Keratinocyte (primary cell): ENCODE data around the gene NUP133. TPM values are rescaled to one million over a fixed set of nuclear protein-coding genes. Genes with fewer than 3 reads are reported as not detected.

ENCODE experiments used
- DNase-seq: peaks from one replicate; pipeline ENCODE4 v3.0.0-alpha.2; 2011; ENCODE audit warnings: low read depth, missing footprints, low spot score
- FAIRE-seq: peaks from 2 replicates; lab custom pipeline; 2011; peaks lifted over from hg19 to GRCh38; lab: Jason Lieb, UNC
- H2AFZ ChIP-seq: 2 replicates; pipeline ENCODE4 v1.6.0; 2012; ENCODE audit warnings: low read length, control low read depth, inconsistent platforms; ENCODE audit not compliant: control insufficient read depth
- H3K27ac ChIP-seq: 2 replicates; pipeline ENCODE4 v1.5.1; 2011; ENCODE audit warnings: low read length; ENCODE audit not compliant: control insufficient read depth, insufficient read depth
- H3K27me3 ChIP-seq: 3 replicates; pipeline ENCODE4 v1.6.0; 2011; ENCODE audit warnings: low read length; ENCODE audit not compliant: control insufficient read depth, insufficient read depth; ENCODE audit errors: extremely low read depth
- H3K36me3 ChIP-seq, 2 experiments: 2 replicates in 1 of 2; 3 replicates in 1 of 2; pipeline ENCODE4 v1.5.1; 2011; ENCODE audit warnings: low read length in 2 of 2, mild to moderate bottlenecking in 1 of 2; ENCODE audit not compliant: control insufficient read depth in 2 of 2, insufficient read depth in 2 of 2; ENCODE audit errors: extremely low read depth in 1 of 2
- H3K4me1 ChIP-seq: 3 replicates; pipeline ENCODE4 v1.5.1; 2011; ENCODE audit warnings: low read length; ENCODE audit not compliant: control insufficient read depth, insufficient read depth; ENCODE audit errors: extremely low read depth
- H3K4me2 ChIP-seq: 3 replicates; pipeline ENCODE4 v1.6.0; 2011; ENCODE audit warnings: low read depth, low read length; ENCODE audit not compliant: control insufficient read depth, insufficient read depth; ENCODE audit errors: extremely low read depth
- H3K4me3 ChIP-seq, 3 experiments: fragments of 200-600 bp in 1 of 3; sonication (generic) in 1 of 3; 2 replicates in 2 of 3; 3 replicates in 1 of 3; pipeline ENCODE4 v1.5.1; 2011 to 2016; ENCODE audit warnings: low read length in 3 of 3, mild to moderate bottlenecking in 3 of 3, control low read depth in 2 of 3, inconsistent platforms in 1 of 3, low read depth in 1 of 3, mixed read lengths in 1 of 3, mixed run types in 1 of 3, moderate library complexity in 1 of 3; ENCODE audit not compliant: control insufficient read depth in 2 of 3, insufficient read depth in 2 of 3; ENCODE audit errors: extremely low read depth in 1 of 3
- H3K79me2 ChIP-seq: 2 replicates; pipeline ENCODE4 v1.6.0; 2012; ENCODE audit warnings: low read length; ENCODE audit not compliant: control insufficient read depth, insufficient read depth
- H3K9ac ChIP-seq: 3 replicates; pipeline ENCODE4 v1.6.0; 2011; ENCODE audit warnings: low read length; ENCODE audit not compliant: control insufficient read depth, insufficient read depth; ENCODE audit errors: extremely low read depth
- H3K9me1 ChIP-seq: 3 replicates; pipeline ENCODE4 v1.6.0; 2011; ENCODE audit warnings: low read length; ENCODE audit not compliant: control insufficient read depth, insufficient read depth; ENCODE audit errors: extremely low read depth
- H3K9me3 ChIP-seq: 2 replicates; pipeline ENCODE4 v1.5.1; 2012; ENCODE audit warnings: low read depth, low read length; ENCODE audit not compliant: control insufficient read depth
- H4K20me1 ChIP-seq: 3 replicates; pipeline ENCODE4 v1.6.0; 2011; ENCODE audit warnings: low read length; ENCODE audit not compliant: control insufficient read depth, insufficient read depth; ENCODE audit errors: extremely low read depth
- CTCF ChIP-seq, 3 experiments: IDR thresholded peaks in 1 of 3; conservative IDR thresholded peaks in 1 of 3; optimal IDR thresholded peaks in 1 of 3; 2 replicates in 2 of 3; 3 replicates in 1 of 3; pipeline versions ENCODE3 to v1.5.1; 2011; ENCODE audit warnings: low read length in 3 of 3, mild to moderate bottlenecking in 3 of 3, moderate library complexity in 2 of 3, control low read depth in 1 of 3, inconsistent platforms in 1 of 3; ENCODE audit not compliant: insufficient read depth in 2 of 3; ENCODE audit errors: extremely low read depth in 1 of 3
- EZH2 ChIP-seq: IDR thresholded peaks from one replicate; pipeline ENCODE4 v1.6.1; 2012; ENCODE audit warnings: inconsistent platforms, mild to moderate bottlenecking, low read length, moderate library complexity
- dilution Hi-C: fragments of 300-500 bp; cut with MboI; formaldehyde crosslinking; loops from one replicate; pipeline ENCODE4 v1.7.0; 2020; ENCODE audit warnings: low sequenced_read_pairs; ENCODE audit not compliant: extremely low pct_ligation_motif_present
- polyA plus RNA-seq, 5 experiments: library from polyadenylated mRNA; depleted of rRNA in 3 of 5; stranded (reverse) in 3 of 5; stranded (forward) in 1 of 5; unstranded in 1 of 5; fragments of >200 nt; gene quantifications; 1 replicate in 1 of 5; 2 replicates in 3 of 5; 3 replicates in 1 of 5; pipeline versions ENCODE4 v1.2.1 to v1.2.3, GENCODE V29; 2011 to 2012; ENCODE audit warnings: missing spikeins in 2 of 5, low read depth in 1 of 5, low replicate concordance in 1 of 5

NUP133 gene
- polyA plus RNA-seq, 1 donor (not counting 4 experiments of a cell fraction or from before 2014, with no cell fraction given): 25.2 TPM

- dilution Hi-C loops: no loop called here
Observed at GRCh38 chr1:229437443-229437842, 70.7 kb downstream of the NUP133 start.

GRCh38 chr1:229436201-229436600, 71.9 kb downstream of the NUP133 start:
- Histone ChIP-seq H3K9me1 (no peaks in the 10 kb centered on the region), H4K20me1 (no peaks in the 10 kb centered on the region), H3K9ac (no peak overlapping the region), H3K4me2 (no peak overlapping the region), H2AFZ (no peak overlapping the region), H3K27me3 (peaks cover 48% of the 10 kb centered on the region), H3K4me3 (no peak overlapping the region), H3K4me1 (no peaks in the 10 kb centered on the region), H3K27ac (no peak overlapping the region), H3K79me2 (no peaks in the 10 kb centered on the region), H3K36me3 (peaks cover 3 to 5% of the 10 kb centered on the region in 2 experiments), H3K9me3 (no peaks in the 10 kb centered on the region)
- TF ChIP-seq CTCF (optimal IDR thresholded peaks at IDR 0.05 in 1 of 3, IDR thresholded peaks at IDR 0.05 in 1 of 3, conservative IDR thresholded peaks at IDR 0.05 in 1 of 3; ENCODE audit: extremely low read depth in 1 of 3, insufficient read depth in 2 of 3, low read length in 3 of 3) (no peak), EZH2 (no peak)
- dilution Hi-C loops: no loop called here
- DNase-seq: no peak
- FAIRE-seq: no peak

More at GRCh38 chr1:229437443-229437842, 70.7 kb downstream of the NUP133 start:
- H2AFZ ChIP-seq: no peak overlapping the region
- H3K9me1 ChIP-seq: no peaks in the 10 kb centered on the region
- no peak overlapping the region for H3K9ac ChIP-seq
- FAIRE-seq (no peak), DNase-seq (no peak)
- no peak overlapping the region for H3K4me2 ChIP-seq
- H4K20me1 ChIP-seq: no peaks in the 10 kb centered on the region
- H3K79me2 ChIP-seq: no peaks in the 10 kb centered on the region
- H3K27me3 ChIP-seq: peaks cover 36% of the 10 kb centered on the region
- H3K9me3 ChIP-seq: no peaks in the 10 kb centered on the region
- no peak overlapping the region for H3K4me3 ChIP-seq
- no peak for TF ChIP-seq EZH2
- TF ChIP-seq CTCF (optimal IDR thresholded peaks at IDR 0.05 in 1 of 3, IDR thresholded peaks at IDR 0.05 in 1 of 3, conservative IDR thresholded peaks at IDR 0.05 in 1 of 3; ENCODE audit: extremely low read depth in 1 of 3, insufficient read depth in 2 of 3, low read length in 3 of 3): no peak
- H3K4me1 ChIP-seq: no peaks in the 10 kb centered on the region
- no peak overlapping the region for H3K27ac ChIP-seq
- H3K36me3 ChIP-seq: peaks cover 5 to 9% of the 10 kb centered on the region in 2 experiments
